Stimulated activated CD4-positive, alpha-beta T cell treated with anti-CD3 and anti-CD28 coated beads, Interleukin-12 subunit alpha, Interleukin-12 subunit beta, amount 100 ng/mL, for 48 hours (primary cell): ENCODE measurements around the gene ABI3.

Experiments
- DNase-seq, 3 donors: peaks; one replicate each; pipeline ENCODE4 v3.0.0-alpha.2; 2020; ENCODE audit warnings: low read depth in 2 of 3, low spot score in 1 of 3

Gene ABI3

DNA sequence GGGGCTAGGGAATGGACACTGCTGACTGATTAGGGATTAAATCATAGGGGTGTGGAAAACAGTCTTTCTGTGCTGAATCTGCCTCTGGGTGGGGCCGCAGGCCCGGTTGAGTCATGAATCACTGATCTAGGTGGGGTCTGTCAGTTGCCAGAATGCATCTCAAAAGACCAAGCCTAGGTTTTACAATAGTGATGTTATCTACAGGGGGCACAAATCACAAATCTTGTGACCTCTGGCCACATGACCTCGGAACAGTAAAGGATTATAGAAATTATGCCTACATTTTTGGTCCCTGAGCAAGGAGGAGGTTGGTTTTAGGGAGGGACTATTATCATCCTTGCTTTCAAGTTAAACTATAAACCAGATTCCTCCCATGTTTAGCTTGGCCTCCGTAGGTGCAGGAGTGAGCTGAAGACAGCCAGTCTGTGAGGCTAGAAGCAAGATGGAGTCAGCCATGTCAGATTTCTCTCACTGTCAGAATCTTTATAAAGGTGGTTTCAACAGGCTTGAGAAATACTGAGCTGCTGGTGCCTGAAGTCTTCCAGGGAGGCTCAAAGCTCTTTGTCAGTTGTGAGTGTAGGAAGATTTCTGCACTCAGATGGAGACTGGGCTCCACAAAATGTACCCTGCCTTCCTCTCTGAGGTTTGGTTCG lies 13.0 kb upstream of the ABI3 start:
- DNase-seq, result no peak

DNA sequence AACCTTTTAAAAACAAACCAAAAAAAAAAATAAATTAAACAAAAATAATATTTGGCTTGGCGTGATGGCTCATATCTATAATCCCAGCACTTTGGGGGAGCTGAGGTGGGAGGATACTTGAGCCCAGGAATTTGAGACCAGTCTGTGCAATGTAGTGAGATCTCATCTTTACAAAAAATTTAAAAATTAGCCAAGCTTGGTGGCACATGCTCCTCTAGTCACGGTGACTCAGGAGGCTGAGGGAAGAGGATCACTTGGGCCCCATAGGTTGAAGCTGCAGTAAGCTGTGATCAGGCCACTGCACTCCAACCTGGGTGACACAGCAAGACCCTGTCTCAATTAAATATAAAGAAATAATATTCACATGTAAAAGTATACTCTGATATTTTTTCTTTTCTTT lies 12.3 kb upstream of the ABI3 start:
- no peak for DNase-seq

DNA sequence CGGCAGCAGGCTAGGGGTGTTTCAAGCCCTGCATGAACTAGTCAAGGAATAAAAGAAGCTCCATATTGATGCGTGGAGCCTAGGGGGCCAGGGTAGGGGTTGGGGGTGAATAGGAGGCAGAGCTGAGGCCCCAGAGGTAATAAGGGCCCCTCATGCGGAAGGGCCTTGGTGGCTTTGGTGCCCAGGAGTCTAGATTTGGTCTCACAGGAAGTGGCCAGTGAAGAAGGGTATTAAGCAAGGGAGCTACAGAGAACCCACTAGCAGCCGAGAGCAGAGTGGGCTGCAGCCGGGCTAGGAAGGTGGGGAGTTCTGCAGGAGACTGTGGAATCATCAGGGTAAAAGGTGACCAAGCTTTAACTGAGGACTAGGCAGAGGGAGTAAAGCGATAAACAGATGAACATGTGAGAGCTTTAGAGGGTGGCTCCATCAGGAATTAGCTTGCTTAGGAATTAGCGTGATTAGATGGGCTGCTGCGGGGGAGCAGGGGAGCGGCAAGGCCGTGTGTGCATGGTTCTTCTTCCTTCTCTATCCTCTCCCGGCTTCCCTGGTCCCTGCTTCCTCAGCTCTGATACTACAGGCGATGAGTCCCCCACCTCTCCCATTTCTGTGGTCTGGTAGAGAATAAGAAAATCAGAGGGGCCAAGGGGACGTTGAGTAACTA lies 10.0 kb upstream of the ABI3 start:
- DNase-seq, result no peak

GRCh38 chr17:49201481-49201927 lies 9.0 kb upstream of the ABI3 start:
- DNase-seq, result no peak

DNA sequence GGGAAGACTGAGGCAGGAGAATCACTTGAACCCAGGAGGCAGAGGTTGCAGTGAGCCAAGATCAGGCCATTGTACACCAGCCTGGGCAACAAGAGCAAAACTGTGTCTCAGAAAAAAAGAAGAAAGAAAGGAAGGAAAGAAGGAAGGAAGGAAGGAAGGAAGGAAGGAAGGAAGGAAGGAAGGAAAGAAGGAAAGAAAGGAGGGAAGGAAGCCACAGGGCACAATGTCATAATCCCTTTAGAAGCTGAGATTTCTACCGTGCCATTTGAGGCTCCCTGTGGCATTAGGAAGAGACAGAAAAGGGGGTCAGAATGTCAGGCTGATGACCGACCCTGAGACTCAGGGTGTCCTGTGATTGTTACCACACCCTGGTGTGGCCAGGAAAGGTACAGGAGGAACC lies 6.7 kb upstream of the ABI3 start:
- DNase-seq, result no peak

DNA sequence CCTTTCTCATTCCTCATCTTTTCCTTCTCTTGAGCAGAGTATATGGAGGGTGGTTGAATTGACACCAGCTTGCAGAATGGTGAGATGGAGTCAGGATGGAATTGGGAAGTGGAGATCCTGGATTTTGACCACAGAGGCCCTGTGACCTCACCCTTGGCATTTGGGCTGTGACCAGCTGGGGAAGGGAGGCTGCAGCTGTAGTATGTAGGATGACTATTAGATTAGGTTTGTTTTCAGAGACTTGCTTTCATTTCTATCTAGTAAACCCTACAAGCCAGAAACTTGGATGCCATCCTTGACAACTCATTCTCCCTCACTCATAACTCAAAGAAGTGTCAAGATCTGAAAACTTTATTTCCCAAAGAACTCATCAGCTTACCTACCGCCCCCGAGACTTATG lies 6.0 kb upstream of the ABI3 start:
- DNase-seq, result no peak

DNA sequence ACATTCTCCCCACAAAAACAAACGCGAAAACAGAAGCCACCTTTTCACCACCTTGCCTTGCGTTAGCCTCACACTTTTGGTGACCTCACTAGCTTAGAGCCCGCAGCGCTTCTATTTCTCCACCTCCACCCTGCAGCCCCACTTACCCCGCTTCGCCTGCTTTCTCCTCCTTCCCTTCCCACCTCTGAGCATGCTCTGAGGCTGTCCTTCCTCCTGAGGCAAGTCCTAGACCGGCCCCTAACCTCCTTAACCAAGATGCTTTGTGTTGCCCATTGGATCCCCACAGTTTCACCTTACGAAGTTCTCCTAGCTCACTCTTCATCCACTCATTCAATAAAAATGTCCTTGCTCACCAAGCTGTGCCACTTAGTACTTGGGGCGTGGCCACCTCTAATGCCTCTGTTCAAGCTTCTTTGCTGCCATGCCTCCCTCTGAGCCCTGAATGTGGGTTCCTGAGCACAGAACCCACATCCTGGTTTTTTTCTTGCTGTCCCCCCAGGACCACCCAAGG lies 1.4 kb upstream of the ABI3 start:
- DNase-seq, result no peak

DNA sequence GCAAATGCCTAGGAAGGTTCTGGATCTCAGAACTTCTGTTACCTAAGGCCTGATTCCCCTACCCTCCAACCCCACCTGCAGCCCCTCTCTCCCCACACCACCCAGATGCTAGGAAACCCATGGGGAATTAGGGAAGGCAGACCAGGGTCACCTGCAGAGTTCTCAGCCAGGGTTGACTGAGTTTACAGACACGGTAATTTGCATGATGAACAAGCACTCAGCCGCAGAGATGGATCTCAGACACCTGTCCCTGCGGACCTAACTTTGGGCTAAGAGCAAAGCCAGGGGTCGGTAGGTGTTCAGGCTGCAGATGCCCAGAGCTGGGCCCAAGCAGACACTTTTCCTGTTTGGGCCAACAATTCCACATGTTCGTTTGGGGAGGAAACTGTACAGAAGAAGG lies 2.9 kb downstream of the ABI3 start:
- DNase-seq, result no peak

DNA sequence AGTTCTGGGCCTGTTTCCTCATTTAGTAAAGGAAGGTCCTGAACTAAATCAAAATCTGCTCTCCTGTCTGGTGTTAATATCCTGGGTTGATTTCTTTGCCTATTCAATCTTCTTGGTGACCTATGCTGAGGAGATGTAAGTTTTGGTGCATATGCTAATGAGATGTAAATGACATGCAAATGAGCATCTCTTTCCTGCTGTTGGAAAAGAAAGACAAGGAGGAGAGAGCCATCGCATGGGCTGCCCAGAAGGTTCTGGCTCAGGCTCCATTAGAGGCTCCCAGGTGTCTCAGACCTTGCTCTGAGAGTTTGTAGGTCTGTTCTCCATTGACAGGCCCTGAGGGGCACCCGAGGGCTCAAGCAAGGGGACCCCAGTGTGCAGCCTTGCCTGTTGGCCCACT lies 3.3 kb downstream of the ABI3 start:
- no peak for DNase-seq

GRCh38 chr17:49214676-49215360 lies 4.3 kb downstream of the ABI3 start:
- no peak for DNase-seq

- no peak for DNase-seq
Observed at GRCh38 chr17:49216482-49216881, 6.0 kb downstream of the ABI3 start.

GRCh38 chr17:49216953-49217650 lies 6.6 kb downstream of the ABI3 start:
- DNase-seq, result no peak

DNA sequence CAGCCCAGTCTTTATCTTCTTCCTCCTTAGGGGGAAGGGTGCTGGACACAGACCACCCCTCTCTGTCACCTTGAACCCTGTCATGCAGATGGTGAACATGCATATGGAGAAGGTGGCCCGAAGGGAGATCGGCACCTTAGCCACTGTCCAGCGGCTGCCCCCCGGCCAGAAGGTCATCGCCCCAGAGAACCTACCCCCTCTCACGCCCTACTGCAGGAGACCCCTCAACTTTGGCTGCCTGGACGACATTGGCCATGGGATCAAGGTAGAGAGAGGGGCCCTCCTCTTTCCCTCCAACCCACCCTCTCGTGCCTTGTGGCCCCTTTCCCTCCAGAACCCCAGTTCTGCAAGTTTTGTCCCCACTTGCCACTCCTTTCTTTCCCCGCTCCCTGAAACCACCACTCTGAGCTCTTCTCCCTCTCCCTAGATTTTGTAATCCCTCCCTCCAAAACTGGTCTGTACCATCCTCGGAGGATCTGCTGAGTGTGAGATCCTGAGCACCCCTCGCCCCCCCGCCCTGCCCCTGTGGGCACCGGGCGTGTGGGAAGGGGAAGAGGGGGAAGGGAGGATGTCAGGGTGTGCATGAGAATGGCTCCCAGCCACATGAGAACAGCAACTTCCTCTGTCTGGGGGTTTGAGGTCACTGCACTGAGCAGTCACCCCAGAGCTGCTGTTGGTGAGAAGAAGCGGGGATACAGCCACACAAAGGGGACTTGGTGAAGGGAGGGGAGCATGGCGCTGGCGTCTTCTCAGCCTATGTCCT lies 7.3 kb downstream of the ABI3 start:
- no peak for DNase-seq

DNA sequence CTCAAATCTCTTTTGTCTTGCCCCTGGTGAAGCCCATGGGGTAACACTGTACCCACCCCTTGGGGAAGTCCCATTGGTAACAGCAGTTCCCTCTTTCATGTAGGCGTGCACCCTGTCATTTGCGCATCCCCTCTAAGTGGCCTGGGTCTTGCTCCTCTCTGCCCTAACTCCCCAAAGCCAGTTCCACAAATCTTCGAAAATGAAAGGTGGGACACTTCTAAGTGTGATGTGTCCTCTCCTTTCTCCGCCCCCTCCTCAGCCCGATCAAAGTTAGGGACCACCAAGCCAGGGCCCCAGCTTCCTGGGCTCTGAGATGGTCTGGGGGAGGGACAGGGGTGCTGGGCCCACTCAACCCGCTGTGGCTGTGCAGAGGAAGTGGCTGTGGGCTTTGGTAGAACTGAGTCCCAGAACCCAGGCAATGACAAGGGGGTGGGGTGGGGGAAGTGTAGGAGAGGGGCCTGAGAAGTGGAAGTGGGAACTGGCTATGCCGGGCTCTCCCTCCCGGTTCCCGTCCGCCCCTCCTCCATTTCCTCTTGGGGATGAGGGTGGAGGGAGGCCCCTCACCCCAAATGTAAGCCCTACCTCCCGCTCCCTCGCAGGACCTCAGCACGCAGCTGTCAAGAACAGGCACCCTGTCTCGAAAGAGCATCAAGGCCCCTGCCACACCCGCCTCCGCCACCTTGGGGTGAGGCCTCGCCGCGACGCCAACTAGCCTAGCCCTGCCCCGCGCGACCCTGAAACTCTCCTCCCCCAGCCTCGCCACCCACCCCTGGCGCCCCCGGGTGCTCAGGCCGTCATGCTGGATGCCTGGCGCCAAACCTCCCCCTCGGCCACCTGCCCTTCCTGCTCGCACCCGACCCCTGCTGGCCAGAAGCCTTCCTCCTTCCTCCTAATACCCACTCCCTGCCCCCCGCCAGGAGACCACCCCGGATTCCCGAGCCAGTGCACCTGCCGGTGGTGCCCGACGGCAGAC lies 8.7 kb downstream of the ABI3 start:
- no peak for DNase-seq

DNA sequence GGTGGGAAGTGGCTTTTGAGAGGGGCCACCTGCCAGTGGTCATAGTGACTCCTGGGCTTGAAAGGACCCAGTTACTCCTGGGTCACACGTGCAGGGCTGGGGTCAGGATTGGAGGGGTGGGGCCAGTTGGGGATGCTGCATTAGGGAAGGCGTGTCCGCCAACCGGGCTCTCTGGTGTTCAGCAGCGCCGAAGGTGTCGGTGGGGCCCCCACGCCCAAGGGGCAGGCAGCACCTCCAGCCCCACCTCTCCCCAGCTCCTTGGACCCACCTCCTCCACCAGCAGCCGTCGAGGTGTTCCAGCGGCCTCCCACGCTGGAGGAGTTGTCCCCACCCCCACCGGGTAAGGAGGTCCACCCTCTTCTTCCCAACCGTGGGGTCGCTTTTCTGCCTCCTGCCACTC lies 9.5 kb downstream of the ABI3 start:
- DNase-seq, result no peak

DNA sequence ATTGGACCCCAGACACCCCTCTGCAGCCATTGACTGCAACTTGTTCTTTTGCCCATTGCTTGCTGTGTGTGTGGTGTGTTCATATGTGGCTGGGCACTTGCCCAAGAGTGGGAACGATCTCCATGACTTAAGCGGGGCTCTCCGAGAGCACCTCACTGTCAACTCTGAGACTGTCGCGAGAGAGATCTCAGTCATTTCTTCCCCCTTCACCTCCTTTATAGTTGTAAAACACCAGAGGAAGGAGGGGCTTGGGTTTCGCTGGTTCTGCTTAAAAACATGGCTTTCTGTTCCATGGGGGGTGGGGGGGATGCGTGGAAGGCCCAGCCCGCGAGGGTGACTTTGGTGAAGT lies 12.6 kb downstream of the ABI3 start:
- no peak for DNase-seq

- DNase-seq, result peak; percentile 43 to 87 (median 61)
Observed at GRCh38 chr17:49223517-49224197, 13.2 kb downstream of the ABI3 start.

GRCh38 chr17:49224198-49224996 lies 13.9 kb downstream of the ABI3 start:
- peak in 1 of 3 donors; percentile 28 for DNase-seq

GRCh38 chr17:49224997-49225337 lies 14.5 kb downstream of the ABI3 start:
- DNase-seq, result no peak
